Upper lobe of left lung (tissue), 4 donors: ENCODE data around the gene KIF1C.

Experiments
- EP300 ChIP-seq, 4 donors: sonication (generic); formaldehyde crosslinking; IDR thresholded peaks; one replicate each; pipeline ENCODE4 v1.5.1; 2017; ENCODE audit warnings: antibody characterized with exemption in 4 of 4, control low read depth in 2 of 4
- POLR2A ChIP-seq, 4 donors: fragments of 450-650 bp; IDR thresholded peaks; one replicate each; pipeline ENCODE4 v1.5.1; 2016 to 2017; ENCODE audit warnings: antibody characterized with exemption in 4 of 4, mild to moderate bottlenecking in 2 of 4
- POLR2AphosphoS5 ChIP-seq, 2 donors: sonication (generic); formaldehyde crosslinking; IDR thresholded peaks; one replicate each; pipeline ENCODE4 v1.5.1; 2017; ENCODE audit warnings: antibody characterized with exemption in 2 of 2
- TF ChIP-seq, protein P1 (sequence below), 6 experiments: fragments of 450-650 bp in 4 of 6; fragments of 200-600 bp in 2 of 6; sonication (generic) in 2 of 6; IDR thresholded peaks; one replicate each; pipeline ENCODE4 v1.5.1; 2016 to 2019; ENCODE audit warnings: antibody characterized with exemption in 6 of 6

GRCh38 chr17:4970273-4970672, 27.5 kb upstream of the KIF1C start:
- TF ChIP-seq, protein P1, sequence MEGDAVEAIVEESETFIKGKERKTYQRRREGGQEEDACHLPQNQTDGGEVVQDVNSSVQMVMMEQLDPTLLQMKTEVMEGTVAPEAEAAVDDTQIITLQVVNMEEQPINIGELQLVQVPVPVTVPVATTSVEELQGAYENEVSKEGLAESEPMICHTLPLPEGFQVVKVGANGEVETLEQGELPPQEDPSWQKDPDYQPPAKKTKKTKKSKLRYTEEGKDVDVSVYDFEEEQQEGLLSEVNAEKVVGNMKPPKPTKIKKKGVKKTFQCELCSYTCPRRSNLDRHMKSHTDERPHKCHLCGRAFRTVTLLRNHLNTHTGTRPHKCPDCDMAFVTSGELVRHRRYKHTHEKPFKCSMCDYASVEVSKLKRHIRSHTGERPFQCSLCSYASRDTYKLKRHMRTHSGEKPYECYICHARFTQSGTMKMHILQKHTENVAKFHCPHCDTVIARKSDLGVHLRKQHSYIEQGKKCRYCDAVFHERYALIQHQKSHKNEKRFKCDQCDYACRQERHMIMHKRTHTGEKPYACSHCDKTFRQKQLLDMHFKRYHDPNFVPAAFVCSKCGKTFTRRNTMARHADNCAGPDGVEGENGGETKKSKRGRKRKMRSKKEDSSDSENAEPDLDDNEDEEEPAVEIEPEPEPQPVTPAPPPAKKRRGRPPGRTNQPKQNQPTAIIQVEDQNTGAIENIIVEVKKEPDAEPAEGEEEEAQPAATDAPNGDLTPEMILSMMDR (IDR thresholded peaks at IDR 0.05): no peak
- TF ChIP-seq POLR2AphosphoS5 (IDR thresholded peaks at IDR 0.05): no peak
- TF ChIP-seq EP300 (IDR thresholded peaks at IDR 0.05): no peak
- TF ChIP-seq POLR2A (IDR thresholded peaks at IDR 0.05): no peak
